Right ventricle myocardium superior (tissue), 1 donor: Measurements from ENCODE around the gene PPP1R18. TPM values are rescaled to one million over a fixed set of nuclear protein-coding genes. Genes with fewer than 3 reads are reported as not detected.

Experiments
- ATAC-seq: fragments of 200-7000 bp; cut with Tn5 transposase; one replicate; pipeline ENCODE4 v1.9.1; 2020; ENCODE audit warnings: mild to moderate bottlenecking; ENCODE audit not compliant: poor library complexity
- DNase-seq: peaks from one replicate; pipeline ENCODE4 v3.0.0-alpha.2; 2020
- intact Hi-C: fragments of 100-400 bp; cut with DNase I; formaldehyde crosslinking; loops from one replicate; pipeline ENCODE4 v1.11.2; 2022
- total RNA-seq: library from RNA; stranded (reverse); fragmentation: NEBNext Ultra II Directional; extraction: Animal tissue kit (Norgen Biotek cat#: 25700); gene quantifications from one replicate; pipeline ENCODE4 v1.2.1, GENCODE V29; 2021
- donor health status: DM: no; HTN: yes; CAD: no; lungs with severe emphysema.

Gene PPP1R18
- total RNA-seq, 1 donor from 2014 or later, result 13.4 TPM

DNA sequence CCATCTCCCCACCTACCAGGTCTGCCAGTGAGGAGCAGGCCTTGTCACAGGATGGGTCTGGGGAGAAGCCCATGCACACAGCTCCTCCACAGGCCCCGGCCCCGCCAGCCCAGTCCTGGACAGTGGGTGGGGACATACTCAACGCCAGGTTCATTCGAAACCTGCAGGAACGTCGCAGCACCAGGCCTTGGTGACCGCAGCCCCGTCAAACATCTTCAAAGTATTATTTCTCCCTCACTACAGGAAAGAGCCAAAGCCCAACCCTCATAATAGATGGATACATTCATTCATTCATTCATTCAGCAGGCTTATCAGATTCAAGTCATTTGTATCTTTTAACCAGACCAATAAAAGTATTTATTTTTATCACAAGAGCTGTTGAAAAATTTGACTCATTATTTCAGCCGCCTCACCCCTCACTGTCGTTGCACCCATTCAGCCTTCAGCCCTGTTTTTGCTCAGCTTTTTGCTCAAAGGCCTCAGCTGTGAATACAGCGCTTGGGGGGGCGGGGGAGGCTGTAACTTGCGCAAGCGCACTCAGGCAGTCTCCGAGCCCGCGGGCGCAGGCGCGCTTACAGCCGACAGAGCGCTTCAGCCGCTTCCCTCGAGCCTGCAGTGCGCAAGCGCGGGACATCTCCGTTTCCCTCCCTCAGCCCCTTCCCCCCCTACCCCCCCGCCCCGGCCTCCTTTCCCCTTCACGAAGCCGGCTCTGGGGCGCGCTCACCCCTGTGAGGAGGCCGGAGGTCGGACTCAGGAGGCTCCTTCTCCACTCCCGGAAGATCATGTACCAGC is 39.8 kb downstream of the PPP1R18 start, which contains the start of gene C6orf136:
C6orf136 (plus strand) TSS at position 684 of the 792 bp plus-strand sequence; CDS start at position 783, 99 bp downstream.
- DNase-seq, result peak; percentile 97
- peak; percentile 94 for ATAC-seq
- intact Hi-C loops, result no loop called here

GRCh38 chr6:30645989-30646388 is 40.5 kb downstream of the PPP1R18 start:
- intact Hi-C loops, result no loop called here
- ATAC-seq (no peak), DNase-seq (no peak)

GRCh38 chr6:30644769-30645168 is 41.7 kb downstream of the PPP1R18 start:
- intact Hi-C loops, result no loop called here
- DNase-seq (no peak), ATAC-seq (no peak)

GRCh38 chr6:30643656-30644055 is 42.8 kb downstream of the PPP1R18 start:
- ATAC-seq (no peak), DNase-seq (no peak)
- intact Hi-C loops, result no loop called here

- DNase-seq (no peak), ATAC-seq (no peak)
- intact Hi-C loops, result no loop called here
Measured at GRCh38 chr6:30641048-30641447, 45.4 kb downstream of the PPP1R18 start.

GRCh38 chr6:30640481-30640880 is 46.0 kb downstream of the PPP1R18 start:
- no peak for DNase-seq
- ATAC-seq, result no peak
- intact Hi-C loops, result no loop called here

DNA sequence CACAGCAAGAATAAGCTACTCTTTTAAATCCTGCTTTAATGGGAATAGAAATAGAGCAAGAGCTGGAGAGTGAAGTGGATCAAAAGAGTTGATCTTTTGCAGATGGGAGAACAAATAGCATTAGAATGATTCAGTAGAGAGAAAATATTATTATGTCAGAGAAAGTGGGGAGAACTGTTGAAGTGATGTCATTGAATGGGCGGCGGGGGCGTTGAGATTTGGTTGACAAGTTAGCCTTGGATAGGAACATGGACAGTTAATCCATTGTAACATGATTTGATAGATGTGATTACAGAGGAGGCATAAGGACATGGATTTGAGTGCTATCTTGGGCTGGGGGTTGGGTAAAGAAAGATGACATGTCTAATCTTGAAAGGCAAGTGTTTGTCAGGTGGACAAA is 50.6 kb downstream of the PPP1R18 start:
- ATAC-seq, result no peak
- no peak for DNase-seq
- intact Hi-C loops, result no loop called here

- DNase-seq (peak; percentile 95), ATAC-seq (peak; percentile 98)
- intact Hi-C loops, result no loop called here
Measured at GRCh38 chr6:30626484-30627366, 59.7 kb downstream of the PPP1R18 start, which contains the start of gene ATAT1. Gene ATAT1, plus strand, starts transcription at chr6:30626874.

Other genes with a start within 250 kb of the PPP1R18 start
- gene HLA-E, start 197.1 kb downstream of the PPP1R18 start, total RNA-seq, result 145 TPM
- gene GNL1, start 130.2 kb downstream of the PPP1R18 start, total RNA-seq, result 17.6 TPM
- 1.4 TPM for gene PRR3, start 129.3 kb downstream of the PPP1R18 start, total RNA-seq
- gene ABCF1, start 115.2 kb downstream of the PPP1R18 start, total RNA-seq, result 32.5 TPM
- 29.6 TPM for gene PPP1R10, start 69.4 kb downstream of the PPP1R18 start, total RNA-seq
- gene MRPS18B, start 68.8 kb downstream of the PPP1R18 start, total RNA-seq, result 124 TPM
- gene ATAT1, start 59.8 kb downstream of the PPP1R18 start, total RNA-seq, result 1.7 TPM
- gene C6orf136, start 39.5 kb downstream of the PPP1R18 start, total RNA-seq, result 58.3 TPM
- gene DHX16, start 13.6 kb downstream of the PPP1R18 start, total RNA-seq, result 20.5 TPM
- 3.2 TPM for gene NRM, start 4.3 kb upstream of the PPP1R18 start, total RNA-seq
- gene MDC1, start 30.6 kb upstream of the PPP1R18 start, total RNA-seq, result 16.4 TPM
- gene TUBB, start 33.7 kb upstream of the PPP1R18 start, total RNA-seq, result 179 TPM
- 207 TPM for gene FLOT1, start 56.0 kb upstream of the PPP1R18 start, total RNA-seq
- 11.4 TPM for gene IER3, start 57.9 kb upstream of the PPP1R18 start, total RNA-seq
- gene DDR1, start 197.9 kb upstream of the PPP1R18 start, total RNA-seq, result 23.2 TPM
- gene GTF2H4, start 221.6 kb upstream of the PPP1R18 start, total RNA-seq, result 23.6 TPM
- 17.2 TPM for gene VARS2, start 227.6 kb upstream of the PPP1R18 start, total RNA-seq
- not detected for gene SFTA2, start 245.5 kb upstream of the PPP1R18 start, total RNA-seq